H1 (cell line): ENCODE data around the gene SLC12A8. TPM values are rescaled to one million over a fixed set of nuclear protein-coding genes. Genes with fewer than 3 reads are reported as not detected.

Experiments used
- CTCF ChIA-PET: fragments of 300-600 bp; sonication (Branson Sonifier 250); formaldehyde crosslinking; loops from one replicate; lab custom pipeline; 2021; ENCODE audit not compliant: partially characterized antibody; lab: Charles Lee
- POLR2A ChIA-PET: fragments of 300-600 bp; sonication (Branson Sonifier 250); formaldehyde crosslinking; loops from one replicate; lab custom pipeline; 2021; ENCODE audit warnings: inconsistent platforms; ENCODE audit not compliant: partially characterized antibody; lab: Charles Lee
- DNase-seq, 2 experiments: peaks; one replicate each; pipeline versions ENCODE4 v3.0.0 to v3.0.0-alpha.2; 2010 to 2022; ENCODE audit warnings: low spot score in 2 of 2, low read depth in 1 of 2, mixed read lengths in 1 of 2
- FAIRE-seq: peaks from 2 replicates; lab custom pipeline; 2011; peaks lifted over from hg19 to GRCh38; lab: Jason Lieb, UNC
- H2AFZ ChIP-seq: 2 replicates; pipeline ENCODE4 v1.8.1; 2012; ENCODE audit warnings: low read length, inconsistent platforms
- H2AK5ac ChIP-seq: 2 replicates; pipeline ENCODE4 v1.6.1; 2013; ENCODE audit warnings: low read depth, low read length
- H2BK120ac ChIP-seq: replicated peaks from 2 replicates; pipeline ENCODE3; 2013; ENCODE audit warnings: low read depth, low read length, inconsistent platforms
- H2BK12ac ChIP-seq: 2 replicates; pipeline ENCODE4 v1.6.1; 2013; ENCODE audit warnings: low read depth, low read length
- H2BK15ac ChIP-seq: 2 replicates; pipeline ENCODE4 v1.6.1; 2013; ENCODE audit warnings: low read length
- H2BK20ac ChIP-seq: 2 replicates; pipeline ENCODE4 v1.6.1; 2013; ENCODE audit warnings: low read length
- H2BK5ac ChIP-seq: 2 replicates; pipeline ENCODE4 v1.6.1; 2013; ENCODE audit warnings: low read depth, low read length
- H3K14ac ChIP-seq: 2 replicates; pipeline ENCODE4 v1.6.1; 2013; ENCODE audit warnings: inconsistent platforms; ENCODE audit not compliant: insufficient read length
- H3K18ac ChIP-seq: 2 replicates; pipeline ENCODE4 v1.6.1; 2013; ENCODE audit warnings: low read length; ENCODE audit errors: extremely low read depth
- H3K23ac ChIP-seq: 2 replicates; pipeline ENCODE4 v1.6.1; 2013; ENCODE audit warnings: inconsistent platforms; ENCODE audit not compliant: insufficient read length
- H3K23me2 ChIP-seq: 2 replicates; pipeline ENCODE4 v1.6.1; 2013; ENCODE audit warnings: low read depth, low read length
- H3K27ac ChIP-seq: 2 replicates; pipeline ENCODE4 v1.6.1; 2011; ENCODE audit warnings: low read depth, low read length, inconsistent platforms
- H3K27me3 ChIP-seq, 4 experiments: replicated peaks in 1 of 4; 1 replicate in 1 of 4; 2 replicates in 3 of 4; pipeline versions ENCODE4 v1.6.1 to v1.8.1; 2011 to 2013; ENCODE audit warnings: low read length in 3 of 4, mild to moderate bottlenecking in 3 of 4, inconsistent platforms in 2 of 4, mixed read lengths in 2 of 4, moderate library complexity in 1 of 4; ENCODE audit not compliant: control insufficient read depth in 3 of 4, insufficient read depth in 3 of 4; ENCODE audit errors: extremely low read depth in 1 of 4
- H3K36me3 ChIP-seq, 4 experiments: 2 replicates each; pipeline versions ENCODE4 v1.6.1 to v1.8.1; 2011 to 2013; ENCODE audit warnings: mild to moderate bottlenecking in 4 of 4, low read length in 3 of 4, moderate library complexity in 2 of 4, control low read depth in 1 of 4, inconsistent platforms in 1 of 4; ENCODE audit not compliant: insufficient read depth in 4 of 4, control insufficient read depth in 2 of 4
- H3K4ac ChIP-seq: replicated peaks from 2 replicates; pipeline ENCODE3; 2013; ENCODE audit warnings: low read length, low read depth, mixed read lengths, inconsistent platforms; ENCODE audit not compliant: insufficient read length
- H3K4me1 ChIP-seq, 4 experiments: replicated peaks in 1 of 4; 1 replicate in 1 of 4; 2 replicates in 3 of 4; pipeline versions ENCODE4 v1.6.1 to v1.8.1; 2011 to 2013; ENCODE audit warnings: low read length in 3 of 4, inconsistent platforms in 2 of 4, mixed read lengths in 1 of 4; ENCODE audit not compliant: insufficient read depth in 4 of 4, control insufficient read depth in 3 of 4
- H3K4me2 ChIP-seq, 2 experiments: 2 replicates each; pipeline versions ENCODE4 v1.6.1 to v1.8.1; 2011 to 2013; ENCODE audit warnings: low read depth in 2 of 2, low read length in 2 of 2, control low read depth in 1 of 2, inconsistent platforms in 1 of 2, mild to moderate bottlenecking in 1 of 2; ENCODE audit not compliant: insufficient read depth in 1 of 2
- H3K4me3 ChIP-seq, 4 experiments: fragments of 200-600, 300-600 bp in 1 of 4; sonication (generic), shearing (Covaris generic), sonication (Bioruptor Twin) in 1 of 4; 2 replicates each; pipeline versions ENCODE4 v1.5.1 to v1.8.1; 2011 to 2016; ENCODE audit warnings: low read length in 4 of 4, low read depth in 3 of 4, control low read depth in 2 of 4, inconsistent platforms in 2 of 4, mild to moderate bottlenecking in 2 of 4, mixed read lengths in 1 of 4, moderate library complexity in 1 of 4; ENCODE audit not compliant: insufficient read depth in 2 of 4; ENCODE audit errors: extremely low read depth in 1 of 4
- H3K56ac ChIP-seq: replicated peaks from 2 replicates; pipeline ENCODE3; 2013; ENCODE audit warnings: low read depth, mild to moderate bottlenecking, mixed read lengths, low read length, inconsistent platforms; ENCODE audit not compliant: insufficient read length
- H3K79me1 ChIP-seq: 2 replicates; pipeline ENCODE4 v1.6.1; 2013; ENCODE audit warnings: low read depth, low read length, control low read depth
- H3K79me2 ChIP-seq, 2 experiments: 2 replicates each; pipeline versions ENCODE4 v1.6.1 to v1.8.1; 2012 to 2013; ENCODE audit warnings: low read length in 2 of 2, mild to moderate bottlenecking in 2 of 2, inconsistent platforms in 1 of 2; ENCODE audit not compliant: insufficient read depth in 2 of 2, control insufficient read depth in 1 of 2
- H3K9ac ChIP-seq, 4 experiments: replicated peaks in 1 of 4; 1 replicate in 1 of 4; 2 replicates in 3 of 4; pipeline versions ENCODE4 v1.6.1 to v1.8.1; 2011 to 2013; ENCODE audit warnings: low read depth in 3 of 4, low read length in 3 of 4, control low read depth in 2 of 4, mild to moderate bottlenecking in 2 of 4, moderate library complexity in 2 of 4, inconsistent platforms in 1 of 4; ENCODE audit errors: extremely low read depth in 1 of 4
- H3K9me3 ChIP-seq, 2 experiments: 2 replicates each; pipeline versions ENCODE4 v1.6.1 to v1.8.1; 2012 to 2013; ENCODE audit warnings: mild to moderate bottlenecking in 2 of 2, moderate library complexity in 2 of 2, control low read depth in 1 of 2, inconsistent platforms in 1 of 2, low read depth in 1 of 2, low read length in 1 of 2, mixed read lengths in 1 of 2; ENCODE audit not compliant: insufficient read depth in 2 of 2
- H4K20me1 ChIP-seq, 2 experiments: replicated peaks in 1 of 2; 2 replicates each; pipeline versions ENCODE3 to v1.8.1; 2011 to 2013; ENCODE audit warnings: inconsistent platforms in 2 of 2, low read length in 2 of 2, mild to moderate bottlenecking in 1 of 2; ENCODE audit not compliant: insufficient read depth in 2 of 2, control insufficient read depth in 1 of 2
- H4K5ac ChIP-seq: 2 replicates; pipeline ENCODE4 v1.6.1; 2013; ENCODE audit warnings: low read length, low read depth, mixed read lengths, inconsistent platforms; ENCODE audit not compliant: insufficient read length
- H4K8ac ChIP-seq: 2 replicates; pipeline ENCODE4 v1.8.0; 2013; ENCODE audit warnings: mild to moderate bottlenecking, moderate library complexity, low read length, inconsistent platforms; ENCODE audit not compliant: insufficient read depth; ENCODE audit errors: extremely low read depth
- H4K91ac ChIP-seq: replicated peaks from 2 replicates; pipeline ENCODE3; 2013; ENCODE audit warnings: low read length, mixed read lengths, inconsistent platforms; ENCODE audit not compliant: insufficient read length
- CBX8 ChIP-seq: fragments of 300-800, 300-1000 bp; sonication (generic); IDR thresholded peaks from 2 replicates; pipeline ENCODE4 v1.7.1; 2016; ENCODE audit warnings: low read depth, low read length, borderline replicate concordance
- EGR1 ChIP-seq: IDR thresholded peaks from 2 replicates; pipeline ENCODE4 v1.6.1; 2011; ENCODE audit warnings: low read depth, low read length, borderline replicate concordance
- NRF1 ChIP-seq: IDR thresholded peaks from 2 replicates; pipeline ENCODE4 v1.6.1; 2011; ENCODE audit warnings: mild to moderate bottlenecking, low read depth, low read length, improper control_type of control experiment
- POU5F1 ChIP-seq: IDR thresholded peaks from 2 replicates; pipeline ENCODE4 v1.6.1; 2011; ENCODE audit warnings: low read depth, mild to moderate bottlenecking, low read length, moderate library complexity
- TAF1 ChIP-seq: IDR thresholded peaks from 2 replicates; pipeline ENCODE4 v1.6.1; 2011; ENCODE audit warnings: mild to moderate bottlenecking, low read depth, low read length
- WGBS, 2 experiments: shearing (Covaris generic) in 1 of 2; methylation state at CpG; one replicate each; pipeline versions ENCODE4 v1.1.6 to v1.1.7; 2013 to 2015; ENCODE audit warnings: low lambda C conversion rate in 2 of 2, mixed read lengths in 2 of 2, inconsistent platforms in 1 of 2, low coverage in 1 of 2, missing lambda C conversion rate in 1 of 2; ENCODE audit not compliant: insufficient replicate concordance in 2 of 2, insufficient coverage in 1 of 2, insufficient read length in 1 of 2; ENCODE audit errors: extremely low coverage in 1 of 2, missing lambda C conversion rate in 1 of 2; 5-methylcytosine and 5-hydroxymethylcytosine counted together
- polyA plus RNA-seq, 7 experiments: library from polyadenylated mRNA; depleted of rRNA in 3 of 7; stranded (reverse) in 5 of 7; unstranded in 2 of 7; fragments of >200 nt in 5 of 7; fragments of 200-250 nt in 2 of 7; gene quantifications; 1 replicate in 5 of 7; 2 replicates in 1 of 7; 4 replicates in 1 of 7; pipeline versions ENCODE4 v1.2.1 to v1.2.3, GENCODE V29; 2011 to 2013; ENCODE audit warnings: missing spikeins in 2 of 7, mixed read lengths in 2 of 7
- total RNA-seq: library from RNA; stranded (reverse); fragmentation: NEBNext Ultra II Directional; extraction: Animal tissue kit (Norgen Biotek cat#: 25700); gene quantifications from 2 replicates; pipeline ENCODE4 v1.2.1, GENCODE V29; 2021

SLC12A8 gene
- total and polyA plus RNA-seq, 2 of the 8 experiments (the other 6 are each of a cell fraction or from before 2014, with no cell fraction given): 13.7 to 14.4 TPM

DNA sequence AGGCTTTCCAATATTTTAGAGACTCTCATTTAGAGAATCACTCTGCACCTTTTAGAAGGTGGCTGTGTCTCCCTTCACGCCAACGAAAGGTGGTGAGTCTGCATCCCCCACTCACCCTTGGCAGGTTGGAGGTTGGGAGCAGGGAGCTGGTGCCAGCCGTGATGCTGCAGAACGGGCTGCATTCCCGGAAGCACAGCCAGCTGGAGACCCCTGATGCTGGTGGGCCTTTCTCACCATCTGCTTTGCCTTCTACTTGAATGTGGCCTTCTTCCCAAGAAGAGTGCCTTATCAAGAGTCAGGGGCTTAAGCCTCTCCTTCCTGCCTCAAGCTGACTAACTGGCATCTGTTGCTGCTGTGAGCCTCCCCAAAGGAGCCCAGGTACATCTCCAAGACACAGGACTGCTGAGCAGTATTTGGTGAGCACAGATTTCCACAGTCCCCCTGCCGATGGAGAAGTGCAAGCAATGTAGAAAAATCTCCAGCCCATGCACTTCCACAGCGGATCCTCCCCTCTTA, 139.1 kb downstream of the SLC12A8 start:
- POLR2A ChIA-PET: interaction anchor here (0.7 to 2.0 kb wide), 2 partner anchors 11 kb away, joined by 5 to 9 read pairs; no protein-coding TSS in a partner anchor
- no peak overlapping the region for H3K23ac ChIP-seq
- H2BK120ac ChIP-seq: no peak overlapping the region
- H3K36me3 ChIP-seq: peaks cover 0 to 2% (median 0%) of the 10 kb centered on the region in 4 experiments; a peak in 1 of 8 replicates
- H3K4me2 ChIP-seq: no peak overlapping the region
- H4K8ac ChIP-seq: no peak overlapping the region
- no peak overlapping the region for H2AK5ac ChIP-seq
- H3K56ac ChIP-seq: no peak overlapping the region
- no peak overlapping the region for H3K14ac ChIP-seq
- no peak overlapping the region for H2BK12ac ChIP-seq
- peaks cover 0 to 6% (median 3%) of the 10 kb centered on the region in 4 experiments; a peak in 5 of 7 replicates for H3K4me1 ChIP-seq
- H4K91ac ChIP-seq: no peak overlapping the region
- no peaks in the 10 kb centered on the region for H3K79me2 ChIP-seq
- no peak overlapping the region for H3K4ac ChIP-seq
- no peak overlapping the region for H4K5ac ChIP-seq
- H3K9me3 ChIP-seq: no peaks in the 10 kb centered on the region
- H2BK5ac ChIP-seq: no peak overlapping the region
- no peak overlapping the region for H3K18ac ChIP-seq
- no peak overlapping the region for H3K4me3 ChIP-seq
- no peak for FAIRE-seq
- CTCF ChIA-PET: interaction anchor here (0.6 to 2.1 kb wide), 5 partner anchors 15 to 86 kb away, joined by 3 to 6 read pairs (median 3); no protein-coding TSS in a partner anchor
- H2BK15ac ChIP-seq: no peak overlapping the region
- no peak overlapping the region for H2AFZ ChIP-seq
- H3K27me3 ChIP-seq: no peaks in the 10 kb centered on the region
- no peak for TF ChIP-seq CBX8
- no peak for TF ChIP-seq NRF1
- TF ChIP-seq TAF1: no peak
- no peak for TF ChIP-seq EGR1
- no peak for TF ChIP-seq POU5F1
- H2BK20ac ChIP-seq: no peak overlapping the region
- H3K27ac ChIP-seq: no peak overlapping the region
- no peaks in the 10 kb centered on the region for H3K79me1 ChIP-seq
- H3K9ac ChIP-seq: no peak overlapping the region
- 80% methylated on average over 7 of the region's 7 CpGs; no CpG with 5 or more reads in 1 of the 2 experiments for WGBS, 2 experiments
- H4K20me1 ChIP-seq: no peaks in the 10 kb centered on the region
- H3K23me2 ChIP-seq: no peaks in the 10 kb centered on the region; the same call in 1 of the 2 replicates
- DNase-seq: no peak
